WTC11 (cell line): ENCODE data around the gene ZBTB18.

Source experiments
- ELF4 ChIP-seq: sonication (generic); formaldehyde crosslinking; IDR thresholded peaks from 2 replicates; pipeline ENCODE4 v1.8.1; 2022; ENCODE audit warnings: low read depth, mild to moderate bottlenecking, moderate library complexity, missing genetic modification reagents
- NR1H2 ChIP-seq: sonication (generic); formaldehyde crosslinking; IDR thresholded peaks from 2 replicates; pipeline ENCODE4 v1.9.0; 2021; ENCODE audit warnings: mild to moderate bottlenecking, moderate library complexity, missing genetic modification reagents
- TF ChIP-seq, protein P1 (sequence below): sonication (generic); formaldehyde crosslinking; IDR thresholded peaks from 2 replicates; pipeline ENCODE4 v1.8.1; 2022; ENCODE audit warnings: missing genetic modification reagents, borderline replicate concordance

DNA sequence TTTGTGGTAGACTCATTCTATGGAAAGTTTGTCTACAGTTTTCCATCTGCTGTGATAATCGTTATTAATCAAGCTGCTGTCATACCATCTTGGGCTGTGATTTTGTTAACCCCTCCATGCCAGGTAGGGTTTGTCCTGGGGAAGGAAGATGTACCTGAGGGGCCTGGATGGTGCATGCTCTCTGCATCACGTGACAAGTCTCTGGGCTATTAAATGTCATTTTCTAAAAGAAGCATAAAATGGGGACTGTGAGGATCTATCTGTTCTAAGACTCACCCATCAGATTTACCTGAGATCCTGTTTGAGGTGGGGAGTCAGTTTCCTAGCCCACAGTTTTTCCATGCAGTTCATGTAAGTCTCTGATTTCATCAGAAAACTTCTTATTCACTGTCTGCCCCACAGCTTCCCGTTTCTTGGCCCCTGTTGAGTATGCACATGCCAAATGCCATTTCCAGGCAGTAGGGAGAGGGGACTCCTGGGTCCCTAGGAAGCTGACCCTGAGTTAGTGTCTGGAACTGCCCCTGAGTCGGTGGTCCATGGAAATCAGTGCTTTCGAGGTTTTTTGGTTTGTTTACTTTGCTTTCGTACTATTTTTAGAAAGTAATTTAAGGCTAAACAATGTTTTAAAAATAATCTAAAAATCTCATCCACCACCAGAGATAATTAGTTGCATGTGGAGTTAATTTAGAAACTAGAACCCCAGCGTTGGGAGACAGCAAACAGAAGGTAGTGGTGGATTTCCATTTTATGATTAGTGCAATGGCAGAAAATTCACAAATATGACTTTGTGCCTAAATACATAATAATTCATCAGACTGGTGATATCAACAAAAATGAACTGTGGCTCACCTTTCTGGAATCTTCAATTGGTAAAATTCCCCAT, 46.7 kb downstream of the ZBTB18 start:
- no peak for TF ChIP-seq ELF4 (CRISPR knock-in tag)
- TF ChIP-seq NR1H2 = no peak
- TF ChIP-seq, protein P1, sequence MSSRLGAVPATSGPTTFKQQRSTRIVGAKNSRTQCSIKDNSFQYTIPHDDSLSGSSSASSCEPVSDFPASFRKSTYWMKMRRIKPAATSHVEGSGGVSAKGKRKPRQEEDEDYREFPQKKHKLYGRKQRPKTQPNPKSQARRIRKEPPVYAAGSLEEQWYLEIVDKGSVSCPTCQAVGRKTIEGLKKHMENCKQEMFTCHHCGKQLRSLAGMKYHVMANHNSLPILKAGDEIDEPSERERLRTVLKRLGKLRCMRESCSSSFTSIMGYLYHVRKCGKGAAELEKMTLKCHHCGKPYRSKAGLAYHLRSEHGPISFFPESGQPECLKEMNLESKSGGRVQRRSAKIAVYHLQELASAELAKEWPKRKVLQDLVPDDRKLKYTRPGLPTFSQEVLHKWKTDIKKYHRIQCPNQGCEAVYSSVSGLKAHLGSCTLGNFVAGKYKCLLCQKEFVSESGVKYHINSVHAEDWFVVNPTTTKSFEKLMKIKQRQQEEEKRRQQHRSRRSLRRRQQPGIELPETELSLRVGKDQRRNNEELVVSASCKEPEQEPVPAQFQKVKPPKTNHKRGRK (CRISPR knock-in tag) = no peak
